H9 (cell line): ENCODE results near the gene PTX3. TPM values are rescaled to one million over a fixed set of nuclear protein-coding genes. Genes with fewer than 3 reads are reported as not detected.

ENCODE experiments used
- DNase-seq: peaks from one replicate; pipeline ENCODE4 v3.0.0-alpha.2; 2017
- H2AFZ ChIP-seq: one replicate; pipeline ENCODE4 v1.6.1; 2013; ENCODE audit warnings: mild to moderate bottlenecking, low read length, control low read depth, moderate library complexity
- H2AK5ac ChIP-seq: 2 replicates; pipeline ENCODE4 v1.6.1; 2013; ENCODE audit warnings: low read length, control low read depth, mixed read lengths; ENCODE audit not compliant: insufficient read length
- H2BK120ac ChIP-seq: one replicate; pipeline ENCODE4 v1.6.1; 2013; ENCODE audit warnings: low read depth, mild to moderate bottlenecking, low read length, control low read depth, inconsistent platforms; ENCODE audit not compliant: poor library complexity, severe bottlenecking
- H2BK12ac ChIP-seq: 2 replicates; pipeline ENCODE4 v1.6.1; 2013; ENCODE audit warnings: low read length, control low read depth, mixed read lengths, low read depth; ENCODE audit not compliant: insufficient read length
- H2BK15ac ChIP-seq: 2 replicates; pipeline ENCODE4 v1.6.1; 2013; ENCODE audit warnings: low read depth, low read length, control low read depth
- H2BK20ac ChIP-seq: one replicate; pipeline ENCODE4 v1.6.1; 2013; ENCODE audit warnings: low read depth, mild to moderate bottlenecking, low read length, control low read depth, inconsistent platforms; ENCODE audit not compliant: poor library complexity, severe bottlenecking
- H2BK5ac ChIP-seq: 2 replicates; pipeline ENCODE4 v1.6.1; 2013; ENCODE audit warnings: low read length, control low read depth, mixed read lengths; ENCODE audit not compliant: insufficient read length
- H3K14ac ChIP-seq: 2 replicates; pipeline ENCODE4 v1.6.1; 2013; ENCODE audit warnings: low read length, control low read depth; ENCODE audit not compliant: insufficient read depth
- H3K18ac ChIP-seq: 2 replicates; pipeline ENCODE4 v1.6.1; 2013; ENCODE audit warnings: low read depth, mild to moderate bottlenecking, mixed read lengths, low read length, control low read depth; ENCODE audit not compliant: insufficient read length
- H3K23ac ChIP-seq: 2 replicates; pipeline ENCODE4 v1.6.1; 2013; ENCODE audit warnings: low read length, control low read depth, mixed read lengths, low read depth; ENCODE audit not compliant: insufficient read length
- H3K23me2 ChIP-seq: 2 replicates; pipeline ENCODE4 v1.6.1; 2013; ENCODE audit warnings: low read depth, mild to moderate bottlenecking, mixed read lengths, low read length, control low read depth; ENCODE audit not compliant: insufficient read length, poor library complexity, severe bottlenecking
- H3K27ac ChIP-seq: 2 replicates; pipeline ENCODE4 v1.5.1; 2013; ENCODE audit warnings: low read length, control low read depth, mixed read lengths, low read depth; ENCODE audit not compliant: insufficient read length
- H3K27me3 ChIP-seq: 2 replicates; pipeline ENCODE4 v1.6.1; 2013; ENCODE audit warnings: low read length, control low read depth, inconsistent platforms; ENCODE audit not compliant: insufficient read depth
- H3K4ac ChIP-seq: 2 replicates; pipeline ENCODE4 v1.6.1; 2013; ENCODE audit warnings: low read depth, mild to moderate bottlenecking, control low read depth, inconsistent platforms, low read length, moderate library complexity
- H3K4me1 ChIP-seq: 2 replicates; pipeline ENCODE4 v1.6.1; 2013; ENCODE audit warnings: low read length, control low read depth, inconsistent platforms; ENCODE audit not compliant: insufficient read depth
- H3K4me2 ChIP-seq: 2 replicates; pipeline ENCODE4 v1.6.1; 2013; ENCODE audit warnings: low read length, control low read depth, mixed read lengths; ENCODE audit not compliant: insufficient read length, insufficient read depth
- H3K56ac ChIP-seq: 2 replicates; pipeline ENCODE4 v1.6.1; 2013; ENCODE audit warnings: low read depth, mild to moderate bottlenecking, mixed read lengths, low read length, control low read depth; ENCODE audit not compliant: insufficient read length
- H3K79me1 ChIP-seq: 2 replicates; pipeline ENCODE4 v1.6.1; 2013; ENCODE audit warnings: low read depth, mild to moderate bottlenecking, moderate library complexity, low read length, control low read depth, inconsistent platforms; ENCODE audit not compliant: insufficient read depth, poor library complexity, severe bottlenecking
- H3K79me2 ChIP-seq: 2 replicates; pipeline ENCODE4 v1.6.1; 2013; ENCODE audit warnings: low read length, control low read depth, inconsistent platforms; ENCODE audit not compliant: insufficient read depth
- H3K9ac ChIP-seq: 2 replicates; pipeline ENCODE4 v1.6.1; 2013; ENCODE audit warnings: low read length, control low read depth, mixed read lengths; ENCODE audit not compliant: insufficient read length; ENCODE audit errors: extremely low read depth
- H3K9me3 ChIP-seq: one replicate; pipeline ENCODE4 v1.6.1; 2013; ENCODE audit warnings: low read depth, low read length, inconsistent platforms; ENCODE audit not compliant: control insufficient read depth
- H3T11ph ChIP-seq: one replicate; pipeline ENCODE4 v1.6.1; 2013; ENCODE audit warnings: mild to moderate bottlenecking, low read length, control low read depth, inconsistent platforms
- H4K20me1 ChIP-seq: one replicate; pipeline ENCODE4 v1.6.1; 2013; ENCODE audit not compliant: control insufficient read depth, insufficient read length, insufficient read depth
- H4K5ac ChIP-seq: 2 replicates; pipeline ENCODE4 v1.6.1; 2013; ENCODE audit warnings: low read depth, mild to moderate bottlenecking, mixed read lengths, low read length, control low read depth; ENCODE audit not compliant: insufficient read length
- H4K8ac ChIP-seq: replicated peaks from 2 replicates; pipeline ENCODE4 v1.6.1; 2013; ENCODE audit warnings: low read length, control low read depth, mixed read lengths, low read depth; ENCODE audit not compliant: insufficient read length
- H4K91ac ChIP-seq: 2 replicates; pipeline ENCODE4 v1.6.1; 2013; ENCODE audit warnings: low read depth, mild to moderate bottlenecking, moderate library complexity, mixed read lengths, low read length, control low read depth; ENCODE audit not compliant: insufficient read length
- H3K27ac Mint-ChIP-seq, 3 experiments: 2 replicates in 2 of 3; 3 replicates in 1 of 3; pipeline ENCODE4 v1.8.0; 2020 to 2021; ENCODE audit warnings: mixed read lengths in 3 of 3, mild to moderate bottlenecking in 1 of 3, moderate library complexity in 1 of 3
- H3K27me3 Mint-ChIP-seq: 2 replicates; pipeline ENCODE4 v1.8.0; 2021; ENCODE audit warnings: low read depth, mild to moderate bottlenecking, moderate library complexity, mixed read lengths
- H3K36me3 Mint-ChIP-seq, 3 experiments: 2 replicates in 2 of 3; 3 replicates in 1 of 3; pipeline ENCODE4 v1.8.0; 2020 to 2021; ENCODE audit warnings: low read depth in 3 of 3, mixed read lengths in 3 of 3; ENCODE audit not compliant: insufficient read depth in 1 of 3
- H3K4me1 Mint-ChIP-seq, 2 experiments: 2 replicates each; pipeline ENCODE4 v1.8.0; 2020; ENCODE audit warnings: mixed read lengths in 2 of 2
- H3K4me3 Mint-ChIP-seq, 2 experiments: 2 replicates in 1 of 2; 3 replicates in 1 of 2; pipeline ENCODE4 v1.8.0; 2020 to 2021; ENCODE audit warnings: mild to moderate bottlenecking in 2 of 2, mixed read lengths in 2 of 2, moderate library complexity in 1 of 2
- H3K9me3 Mint-ChIP-seq, 2 experiments: 2 replicates in 1 of 2; 3 replicates in 1 of 2; pipeline ENCODE4 v1.8.0; 2020; ENCODE audit warnings: mild to moderate bottlenecking in 2 of 2, mixed read lengths in 2 of 2, moderate library complexity in 1 of 2
- CTCF ChIP-seq: fragments of 200-600 bp; sonication (generic); conservative IDR thresholded peaks from 3 replicates; pipeline ENCODE4 v1.8.0; 2021; ENCODE audit warnings: antibody characterized with exemption, mild to moderate bottlenecking
- WGBS: extraction: QIAGEN DNeasy Blood & Tissue Kit; methylation state at CpG from one replicate; pipeline ENCODE4 v1.1.7; 2013; ENCODE audit warnings: missing lambda C conversion rate, low lambda C conversion rate, mixed read lengths; ENCODE audit not compliant: insufficient read length; ENCODE audit errors: extremely low coverage; 5-methylcytosine and 5-hydroxymethylcytosine counted together
- total RNA-seq: library from RNA; stranded (reverse); gene quantifications from 2 replicates; pipeline ENCODE4 v1.2.1, GENCODE V29; 2021

Gene PTX3
- total RNA-seq, 1 experiment from 2014 or later: 0.11 TPM

GRCh38 chr3:157428853-157429252, 7.8 kb upstream of the PTX3 start:
- WGBS: no CpG with 5 or more reads among the region's 1 CpG

More at GRCh38 chr3:157428853-157429252, 7.8 kb upstream of the PTX3 start:
- H3K4ac ChIP-seq: no peak overlapping the region
- no peaks in the 10 kb centered on the region for H4K20me1 ChIP-seq
- H3K9ac ChIP-seq: no peak overlapping the region
- no peak for TF ChIP-seq CTCF
- no peaks in the 10 kb centered on the region for H3K79me1 ChIP-seq
- H3K27ac ChIP-seq: no peak overlapping the region
- no peak overlapping the region for H3K14ac ChIP-seq
- no peaks in the 10 kb centered on the region for H3K4me1 ChIP-seq
- H4K5ac ChIP-seq: no peak overlapping the region
- no peak overlapping the region for H4K8ac ChIP-seq
- H3K27ac Mint-ChIP-seq: no peak overlapping the region
- H3K79me2 ChIP-seq: no peaks in the 10 kb centered on the region
- H3K27me3 ChIP-seq: no peaks in the 10 kb centered on the region
- H3K36me3 Mint-ChIP-seq: peaks cover 15 to 23% (median 17%) of the 10 kb centered on the region in 3 experiments
- H3K23me2 ChIP-seq: no peaks in the 10 kb centered on the region
- H2BK20ac ChIP-seq: no peak overlapping the region
- no peak overlapping the region for H3K18ac ChIP-seq
- H2BK12ac ChIP-seq: no peak overlapping the region
- peaks cover 14 to 18% of the 10 kb centered on the region in 2 experiments for H3K9me3 Mint-ChIP-seq
- peaks cover 4 to 6% of the 10 kb centered on the region in 2 experiments; a peak in 2 of 4 replicates for H3K4me1 Mint-ChIP-seq
- H2AFZ ChIP-seq: no peak overlapping the region
- H3K56ac ChIP-seq: no peak overlapping the region
- no peak for DNase-seq
- no peak overlapping the region for H2BK5ac ChIP-seq
- no peaks in the 10 kb centered on the region for H3K27me3 Mint-ChIP-seq
- H2AK5ac ChIP-seq: no peak overlapping the region
- H3K23ac ChIP-seq: no peak overlapping the region
- H3K4me2 ChIP-seq: no peak overlapping the region
- no peak overlapping the region for H2BK15ac ChIP-seq
- no peak overlapping the region for H4K91ac ChIP-seq
- H3K9me3 ChIP-seq: no peaks in the 10 kb centered on the region
- H2BK120ac ChIP-seq: no peak overlapping the region
- no peak overlapping the region for H3T11ph ChIP-seq
- no peak overlapping the region for H3K4me3 Mint-ChIP-seq
